ENCODE measurements around the gene CDC45.

DNA sequence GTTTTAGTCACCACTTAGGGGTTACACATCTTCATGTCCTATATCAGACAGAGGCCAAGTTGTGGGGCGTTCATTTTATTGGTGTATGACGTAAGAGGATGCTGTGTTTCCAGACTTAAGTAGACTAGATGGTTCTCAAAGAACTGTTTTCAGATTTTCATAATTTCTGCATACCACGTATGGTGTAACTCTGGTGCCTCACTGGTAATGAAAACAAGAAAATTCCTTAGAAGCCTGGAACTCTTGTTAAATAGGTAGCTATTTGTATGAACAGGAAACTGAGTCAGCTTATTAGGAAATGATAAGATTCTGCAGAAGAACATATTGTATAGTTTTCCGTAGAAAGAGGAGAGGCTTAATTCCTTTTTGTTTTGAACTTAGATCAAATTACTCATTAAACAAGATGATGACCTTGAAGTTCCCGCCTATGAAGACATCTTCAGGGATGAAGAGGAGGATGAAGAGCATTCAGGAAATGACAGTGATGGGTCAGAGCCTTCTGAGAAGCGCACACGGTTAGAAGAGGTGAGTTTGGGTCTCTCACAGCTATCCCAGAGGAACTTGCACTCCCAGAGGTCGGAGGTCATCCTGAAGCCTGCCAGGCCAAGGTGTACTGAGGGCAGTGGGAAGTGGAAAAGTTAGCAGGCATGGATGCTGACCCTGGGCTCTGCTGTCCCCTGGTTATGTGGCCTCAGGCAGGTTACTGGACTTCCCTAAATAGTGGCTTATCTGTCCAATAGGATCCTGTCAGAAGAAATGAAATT lies 3.9 kb downstream of the CDC45 start:
- TF ChIP-seq MAX (IDR thresholded peaks at IDR 0.05; ENCODE audit: low read depth, low read length) (no peak), MYC (IDR thresholded peaks at IDR 0.05; ENCODE audit: low read depth, low read length) (no peak), POLR2A (IDR thresholded peaks at IDR 0.05; ENCODE audit: extremely low read depth, insufficient read length) (no peak)
- TF ChIP-seq, protein P1, sequence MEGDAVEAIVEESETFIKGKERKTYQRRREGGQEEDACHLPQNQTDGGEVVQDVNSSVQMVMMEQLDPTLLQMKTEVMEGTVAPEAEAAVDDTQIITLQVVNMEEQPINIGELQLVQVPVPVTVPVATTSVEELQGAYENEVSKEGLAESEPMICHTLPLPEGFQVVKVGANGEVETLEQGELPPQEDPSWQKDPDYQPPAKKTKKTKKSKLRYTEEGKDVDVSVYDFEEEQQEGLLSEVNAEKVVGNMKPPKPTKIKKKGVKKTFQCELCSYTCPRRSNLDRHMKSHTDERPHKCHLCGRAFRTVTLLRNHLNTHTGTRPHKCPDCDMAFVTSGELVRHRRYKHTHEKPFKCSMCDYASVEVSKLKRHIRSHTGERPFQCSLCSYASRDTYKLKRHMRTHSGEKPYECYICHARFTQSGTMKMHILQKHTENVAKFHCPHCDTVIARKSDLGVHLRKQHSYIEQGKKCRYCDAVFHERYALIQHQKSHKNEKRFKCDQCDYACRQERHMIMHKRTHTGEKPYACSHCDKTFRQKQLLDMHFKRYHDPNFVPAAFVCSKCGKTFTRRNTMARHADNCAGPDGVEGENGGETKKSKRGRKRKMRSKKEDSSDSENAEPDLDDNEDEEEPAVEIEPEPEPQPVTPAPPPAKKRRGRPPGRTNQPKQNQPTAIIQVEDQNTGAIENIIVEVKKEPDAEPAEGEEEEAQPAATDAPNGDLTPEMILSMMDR (IDR thresholded peaks at IDR 0.05; ENCODE audit: low read depth, low read length) = no peak

All from NB4 (cell line).